K562 (cell line): ENCODE data around the gene SCGB3A2. TPM values are rescaled to one million over a fixed set of nuclear protein-coding genes. Genes with fewer than 3 reads are reported as not detected.

Experiments
- ATAC-seq: fragments of 200-7000 bp; cut with Tn5 transposase; 3 replicates; pipeline ENCODE4 v1.9.1; 2020; ENCODE audit warnings: moderate library complexity
- BruUV-seq: library from RNA; stranded (reverse); fragments of 400-500 nt; replicated peaks from 2 replicates; lab custom pipeline; 2021; lab: Mats Ljungman, UMichigan
- CTCF ChIA-PET: fragments of 300-600 bp; formaldehyde crosslinking; extraction: SDS; loops from one replicate; lab custom pipeline; 2021; ENCODE audit warnings: low intra/inter-chr PET ratio; lab: Yijun Ruan, JAX
- POLR2A ChIA-PET: fragments of 300-600, 350-650 bp; sonication (Branson Sonifier 250); formaldehyde crosslinking; extraction: SDS; loops from one replicate; lab custom pipeline; 2021; ENCODE audit warnings: antibody characterized with exemption, inconsistent platforms; lab: Yijun Ruan, JAX
- DNase-seq, 4 experiments: peaks; one replicate each; pipeline versions ENCODE4 v3.0.0 to v3.0.0-alpha.2; 2011 to 2018; ENCODE audit warnings: low spot score in 3 of 4, mixed read lengths in 3 of 4; ENCODE audit errors: extremely low read depth in 1 of 4
- FAIRE-seq: peaks from 2 replicates; lab custom pipeline; 2011; peaks lifted over from hg19 to GRCh38; lab: Jason Lieb, UNC
- H2AFZ ChIP-seq: 2 replicates; pipeline ENCODE4 v1.6.0; 2011; ENCODE audit warnings: low read depth, low read length, control low read depth, inconsistent platforms
- H3K27ac ChIP-seq: fragments of 200-600 bp; 3 replicates; pipeline ENCODE4 v1.8.0; 2011; ENCODE audit warnings: low read depth, mild to moderate bottlenecking, control low read depth, inconsistent platforms, low read length, moderate library complexity, mixed read lengths; ENCODE audit errors: extremely low read depth
- H3K27me3 ChIP-seq, 2 experiments: fragments of 300-600 bp in 1 of 2; 2 replicates in 1 of 2; 3 replicates in 1 of 2; pipeline versions ENCODE4 v1.6.0 to v1.8.0; 2011; ENCODE audit warnings: inconsistent platforms in 2 of 2, low read length in 2 of 2, mild to moderate bottlenecking in 1 of 2, mixed read lengths in 1 of 2, moderate library complexity in 1 of 2; ENCODE audit not compliant: control insufficient read depth in 2 of 2, insufficient read depth in 2 of 2
- H3K36me3 ChIP-seq: fragments of 300-600 bp; 3 replicates; pipeline ENCODE4 v1.8.0; 2011; ENCODE audit warnings: mild to moderate bottlenecking, low read length, inconsistent platforms; ENCODE audit not compliant: control insufficient read depth, insufficient read depth
- H3K4me1 ChIP-seq, 2 experiments: fragments of 200-600 bp in 1 of 2; replicated peaks in 1 of 2; 2 replicates in 1 of 2; 3 replicates in 1 of 2; pipeline versions ENCODE4 v1.5.1 to v1.8.0; 2011; ENCODE audit warnings: inconsistent platforms in 2 of 2, low read length in 2 of 2, mild to moderate bottlenecking in 1 of 2, mixed read lengths in 1 of 2, moderate library complexity in 1 of 2; ENCODE audit not compliant: control insufficient read depth in 2 of 2, insufficient read depth in 2 of 2
- H3K4me2 ChIP-seq: 2 replicates; pipeline ENCODE4 v1.6.1; 2011; ENCODE audit warnings: low read length, control low read depth, inconsistent platforms, mixed read lengths; ENCODE audit not compliant: insufficient read depth
- H3K4me3 ChIP-seq: fragments of 200-600 bp; sonication (generic), shearing (Covaris generic); 2 replicates; pipeline ENCODE4 v1.5.1; 2016; ENCODE audit warnings: control low read depth, inconsistent platforms
- H3K79me2 ChIP-seq: fragments of 200-600 bp; 3 replicates; pipeline ENCODE4 v1.8.0; 2011; ENCODE audit warnings: low read length, inconsistent platforms; ENCODE audit not compliant: control insufficient read depth, insufficient read depth
- H3K9ac ChIP-seq, 2 experiments: 2 replicates each; pipeline versions ENCODE4 v1.6.0 to v1.6.1; 2011; ENCODE audit warnings: low read depth in 2 of 2, low read length in 2 of 2, control low read depth in 1 of 2, inconsistent platforms in 1 of 2, mild to moderate bottlenecking in 1 of 2, mixed read lengths in 1 of 2; ENCODE audit not compliant: insufficient read depth in 1 of 2
- H3K9me1 ChIP-seq: one replicate; pipeline ENCODE4 v1.6.0; 2011; ENCODE audit warnings: inconsistent platforms, mild to moderate bottlenecking, low read length, moderate library complexity; ENCODE audit not compliant: control insufficient read depth, insufficient read depth
- H3K9me3 ChIP-seq: replicated peaks from 2 replicates; pipeline ENCODE4 v1.5.1; 2011; ENCODE audit warnings: low read depth, low read length, inconsistent platforms; ENCODE audit not compliant: control insufficient read depth, insufficient read depth
- H4K20me1 ChIP-seq: replicated peaks from 2 replicates; pipeline ENCODE4 v1.6.1; 2011; ENCODE audit warnings: low read length, inconsistent platforms, mixed read lengths; ENCODE audit not compliant: control insufficient read depth, insufficient read depth
- MECOM ChIP-seq: fragments of 250-450 bp; sonication (Bioruptor Pico); IDR thresholded peaks from 2 replicates; pipeline ENCODE4 v1.8.0; 2022; ENCODE audit warnings: inconsistent platforms
- MGA ChIP-seq: fragments of 450-650 bp; IDR thresholded peaks from 2 replicates; pipeline ENCODE4 v1.6.1; 2016; ENCODE audit warnings: mild to moderate bottlenecking, moderate library complexity
- MLX ChIP-seq, 2 experiments: fragments of 450-650 bp in 1 of 2; sonication (generic) in 1 of 2; formaldehyde crosslinking; conservative IDR thresholded peaks; 2 replicates each; pipeline versions ENCODE4 v1.4.0 to v1.8.1; 2020 to 2022; ENCODE audit warnings: mild to moderate bottlenecking in 1 of 2, missing genetic modification reagents in 1 of 2
- NCOA6 ChIP-seq: fragments of 450-650 bp; IDR thresholded peaks from 2 replicates; pipeline ENCODE4 v1.6.1; 2017; ENCODE audit warnings: mild to moderate bottlenecking
- ZHX1 ChIP-seq: fragments of 150-350 bp; conservative IDR thresholded peaks from 2 replicates; pipeline ENCODE4 v1.6.1; 2014; ENCODE audit warnings: low read length
- ZNF146 ChIP-seq: IDR thresholded peaks from one replicate; pipeline ENCODE4 v1.6.1; 2018; ENCODE audit warnings: missing compliant biosample characterization; ENCODE audit not compliant: unreplicated experiment
- ZNF263 ChIP-seq: sonication (generic); formaldehyde crosslinking; IDR thresholded peaks from 2 replicates; pipeline ENCODE4 v1.8.0; 2022; ENCODE audit warnings: mild to moderate bottlenecking, missing genetic modification reagents, borderline replicate concordance
- ZNF584 ChIP-seq: fragments of 200-800 bp; sonication (Bioruptor generic); IDR thresholded peaks from 2 replicates; pipeline ENCODE4 v1.6.1; 2016; ENCODE audit warnings: low read depth, mild to moderate bottlenecking, missing genetic modification characterization, missing compliant biosample characterization
- WGBS: fragments of 100-300 bp; shearing (Covaris generic); methylation state at CpG from one replicate; pipeline ENCODE4 v1.1.6; 2016; ENCODE audit warnings: low coverage, mixed read lengths; ENCODE audit not compliant: insufficient coverage; ENCODE audit errors: missing lambda C conversion rate; 5-methylcytosine and 5-hydroxymethylcytosine counted together
- in situ Hi-C: fragments of 300-500 bp; cut with MboI; formaldehyde crosslinking; loops from 4 replicates; pipeline ENCODE4 v1.15.0; 2018; ENCODE audit warnings: inconsistent platforms, mixed read lengths
- intact Hi-C: fragments of 100-400 bp; cut with micrococcal nuclease; formaldehyde crosslinking; loops from 2 replicates; pipeline ENCODE4 v1.14.2; 2022
- polyA plus RNA-seq, 8 experiments: library from polyadenylated mRNA; depleted of rRNA in 4 of 8; stranded (reverse) in 5 of 8; unstranded in 3 of 8; fragments of >200 nt; fragmentation: Nextera tagmentation in 2 of 8; fragmentation: Illumina TruSeq in 1 of 8; extraction: Ambion mirVana in 2 of 8; extraction: Trizol in 1 of 8; gene quantifications; 2 replicates each; pipeline versions ENCODE4 v1.2.1 to v1.2.3, GENCODE V29; 2011 to 2014; ENCODE audit warnings: inconsistent platforms in 1 of 8, missing spikeins in 1 of 8
- total RNA-seq, 7 experiments: library from RNA; depleted of rRNA in 6 of 7; stranded (reverse); fragments of >200 nt in 6 of 7; fragmentation: Illumina TruSeq in 2 of 7; extraction: Trizol in 2 of 7; gene quantifications; 2 replicates each; pipeline versions ENCODE4 v1.2.1 to v1.2.3, GENCODE V29; 2011 to 2021; ENCODE audit warnings: low replicate concordance in 1 of 7

SCGB3A2 gene
- total and polyA plus RNA-seq, 9 of the 15 experiments (the other 6 are each of a cell fraction or from before 2014, with no cell fraction given), result 0.35 TPM; not detected in 8

GRCh38 chr5:147918899-147919298 lies 40.4 kb downstream of the SCGB3A2 start:
- no TSS peak for BruUV-seq
- H3K79me2 ChIP-seq, result no peaks in the 10 kb centered on the region
- H3K27me3 ChIP-seq, result no peaks in the 10 kb centered on the region
- no peak overlapping the region for H3K4me3 ChIP-seq
- H3K9me1 ChIP-seq, result no peaks in the 10 kb centered on the region
- ChIA-PET CTCF (no interaction called here), POLR2A (interaction anchor here (1.1 kb wide), 1 partner anchor 9 kb away, joined by 3 read pairs; no protein-coding TSS in a partner anchor)
- H3K4me2 ChIP-seq, result no peak overlapping the region
- H3K4me1 ChIP-seq, result no peaks in the 10 kb centered on the region
- in situ Hi-C loops (no loop called here), intact Hi-C loops (no loop called here)
- no peaks in the 10 kb centered on the region for H3K9me3 ChIP-seq
- DNase-seq (no peak), FAIRE-seq (no peak), ATAC-seq (no peak)
- H3K27ac ChIP-seq, result no peak overlapping the region
- WGBS, result 0% methylated on average over 3 of the region's 3 CpGs
- no peaks in the 10 kb centered on the region for H3K36me3 ChIP-seq
- no peaks in the 10 kb centered on the region for H4K20me1 ChIP-seq
- H3K9ac ChIP-seq, result no peak overlapping the region
- H2AFZ ChIP-seq, result no peak overlapping the region
- TF ChIP-seq MGA, result no peak
- TF ChIP-seq ZNF584 (CRISPR knock-in tag), result no peak
- no peak for TF ChIP-seq NCOA6
- TF ChIP-seq MECOM, result no peak
- no peak for TF ChIP-seq ZHX1
- TF ChIP-seq ZNF263 (CRISPR knock-in tag), result no peak
- no peak for TF ChIP-seq MLX (CRISPR knock-in tag; conservative IDR thresholded peaks at IDR 0.05)
- no peak for TF ChIP-seq ZNF146 (CRISPR knock-in tag)
